Prostate gland (tissue), 2 donors: Measurements from ENCODE around the gene NINL. TPM values are rescaled to one million over a fixed set of nuclear protein-coding genes. Genes with fewer than 3 reads are reported as not detected.

Source experiments
- DNase-seq: peaks from one replicate; pipeline ENCODE4 v3.0.0-alpha.2; 2019; ENCODE audit warnings: low spot score
- H3K27ac ChIP-seq, 2 donors: fragments of 200-600 bp; sonication (generic); 2 replicates each; pipeline ENCODE4 v1.5.1; 2017 to 2019
- H3K27me3 ChIP-seq: fragments of 200-600 bp; sonication (generic); replicated peaks from 2 replicates; pipeline ENCODE4 v1.5.1; 2019; ENCODE audit not compliant: insufficient read depth
- H3K36me3 ChIP-seq, 2 donors: fragments of 200-600 bp; sonication (generic); 1 replicate in 1 of 2; 2 replicates in 1 of 2; pipeline versions ENCODE4 v1.5.1 to v1.8.1; 2017 to 2019
- H3K4me1 ChIP-seq: fragments of 200-600 bp; sonication (generic); replicated peaks from 2 replicates; pipeline ENCODE4 v1.5.1; 2019
- H3K4me3 ChIP-seq, 2 donors: fragments of 200-600 bp; sonication (generic); 2 replicates each; pipeline ENCODE4 v1.5.1; 2017 to 2019
- H3K9me3 ChIP-seq: fragments of 200-600 bp; sonication (generic); 2 replicates; pipeline ENCODE4 v1.5.1; 2017
- POLR2A ChIP-seq: fragments of 450-650 bp; IDR thresholded peaks from one replicate; pipeline ENCODE4 v1.6.1; 2016; ENCODE audit warnings: antibody characterized with exemption, mild to moderate bottlenecking
- POLR2AphosphoS5 ChIP-seq: sonication (generic); formaldehyde crosslinking; IDR thresholded peaks from one replicate; pipeline ENCODE4 v1.6.1; 2017; ENCODE audit warnings: antibody characterized with exemption
- WGBS: methylation state at CpG from one replicate; pipeline ENCODE4 v1.1.5; 2018; 5-methylcytosine and 5-hydroxymethylcytosine counted together
- intact Hi-C: fragments of 100-400 bp; cut with DNase I; formaldehyde crosslinking; loops from one replicate; pipeline ENCODE4 v1.14.2; 2022
- total RNA-seq, 2 donors: library from RNA; depleted of rRNA; stranded (reverse); fragments of >200 nt; gene quantifications; one replicate each; pipeline ENCODE4 v1.1.0, GENCODE V29; 2016
- TF ChIP-seq, protein P1 (sequence below), 4 experiments: fragments of 200-600 bp in 2 of 4; fragments of 450-650 bp in 2 of 4; sonication (generic) in 2 of 4; IDR thresholded peaks; 1 replicate in 3 of 4; 2 replicates in 1 of 4; pipeline ENCODE4 v1.5.1; 2016 to 2019; ENCODE audit warnings: antibody characterized with exemption in 4 of 4, mild to moderate bottlenecking in 2 of 4, moderate library complexity in 2 of 4

The NINL gene
- total RNA-seq, 2 donors from 2014 or later: 16.3 to 31.1 TPM

DNA sequence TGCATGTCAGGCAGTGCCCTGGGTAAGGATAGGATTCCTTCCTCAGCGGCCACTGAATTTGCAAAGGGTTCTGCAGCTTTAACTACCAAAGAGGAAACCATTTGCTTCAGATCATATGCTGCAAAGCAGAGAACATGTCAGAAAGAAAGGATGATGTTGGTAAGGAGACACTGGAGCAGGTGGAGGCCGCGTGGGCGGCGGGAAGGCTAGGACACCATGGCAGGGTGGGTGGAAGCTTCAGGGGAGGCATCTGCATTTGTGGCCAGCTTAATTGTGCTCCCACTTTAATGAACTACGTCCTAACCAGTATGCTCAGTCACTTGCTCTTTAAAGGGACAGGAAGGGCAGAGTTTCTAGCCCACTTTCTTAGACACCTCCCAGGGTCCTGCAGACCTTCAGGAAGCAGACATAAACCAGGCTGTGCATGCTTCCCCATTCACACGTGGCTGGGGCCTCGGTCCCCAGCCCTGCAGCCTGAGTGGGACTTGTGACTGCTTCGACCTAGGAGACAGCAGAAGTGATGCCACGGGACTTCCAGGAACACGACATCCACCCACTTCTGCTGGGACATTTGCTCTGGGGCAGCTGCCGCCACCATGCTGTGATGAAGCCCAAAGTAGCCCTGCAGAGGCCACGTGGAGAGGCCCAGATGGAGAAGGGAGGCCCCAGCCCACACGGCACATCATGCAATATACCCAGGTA is 101.7 kb downstream of the NINL start:
- no peaks in the 10 kb centered on the region for H3K36me3 ChIP-seq
- 87% methylated on average over 14 of the region's 14 CpGs for WGBS
- H3K9me3 ChIP-seq: no peaks in the 10 kb centered on the region
- intact Hi-C loops: no loop called here
- no peak overlapping the region for H3K4me3 ChIP-seq
- no peak for TF ChIP-seq POLR2A
- TF ChIP-seq, protein P1, sequence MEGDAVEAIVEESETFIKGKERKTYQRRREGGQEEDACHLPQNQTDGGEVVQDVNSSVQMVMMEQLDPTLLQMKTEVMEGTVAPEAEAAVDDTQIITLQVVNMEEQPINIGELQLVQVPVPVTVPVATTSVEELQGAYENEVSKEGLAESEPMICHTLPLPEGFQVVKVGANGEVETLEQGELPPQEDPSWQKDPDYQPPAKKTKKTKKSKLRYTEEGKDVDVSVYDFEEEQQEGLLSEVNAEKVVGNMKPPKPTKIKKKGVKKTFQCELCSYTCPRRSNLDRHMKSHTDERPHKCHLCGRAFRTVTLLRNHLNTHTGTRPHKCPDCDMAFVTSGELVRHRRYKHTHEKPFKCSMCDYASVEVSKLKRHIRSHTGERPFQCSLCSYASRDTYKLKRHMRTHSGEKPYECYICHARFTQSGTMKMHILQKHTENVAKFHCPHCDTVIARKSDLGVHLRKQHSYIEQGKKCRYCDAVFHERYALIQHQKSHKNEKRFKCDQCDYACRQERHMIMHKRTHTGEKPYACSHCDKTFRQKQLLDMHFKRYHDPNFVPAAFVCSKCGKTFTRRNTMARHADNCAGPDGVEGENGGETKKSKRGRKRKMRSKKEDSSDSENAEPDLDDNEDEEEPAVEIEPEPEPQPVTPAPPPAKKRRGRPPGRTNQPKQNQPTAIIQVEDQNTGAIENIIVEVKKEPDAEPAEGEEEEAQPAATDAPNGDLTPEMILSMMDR (IDR thresholded peaks at IDR 0.05): no peak
- TF ChIP-seq POLR2AphosphoS5: no peak
- H3K27ac ChIP-seq: no peak overlapping the region
- no peaks in the 10 kb centered on the region for H3K27me3 ChIP-seq
- H3K4me1 ChIP-seq: no peaks in the 10 kb centered on the region
- DNase-seq: no peak

DNA sequence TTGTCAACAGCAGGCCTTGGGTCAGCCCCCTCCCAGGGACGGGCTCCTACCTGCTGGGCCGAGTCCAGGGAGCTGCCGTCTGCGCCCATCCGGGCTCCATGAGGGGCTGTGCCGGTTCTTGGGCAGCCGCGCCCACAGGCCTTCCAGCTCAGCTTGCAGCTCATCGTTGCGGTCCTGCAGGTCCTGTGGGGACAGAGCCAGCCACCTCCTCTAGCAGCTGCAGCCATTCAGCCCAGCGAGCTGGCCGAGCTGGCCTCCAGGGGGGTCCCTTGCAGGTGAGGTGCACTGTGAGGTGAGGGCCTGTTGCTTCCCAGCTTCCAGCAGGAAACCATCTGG is 103.4 kb downstream of the NINL start:
- H3K4me1 ChIP-seq: no peaks in the 10 kb centered on the region
- no peak for DNase-seq
- intact Hi-C loops: no loop called here

GRCh38 chr20:25481235-25481917 is 104.0 kb downstream of the NINL start:
- Histone ChIP-seq H3K4me3 (no peak overlapping the region), H3K4me1 (no peaks in the 10 kb centered on the region), H3K9me3 (no peaks in the 10 kb centered on the region), H3K27ac (no peak overlapping the region), H3K36me3 (no peaks in the 10 kb centered on the region), H3K27me3 (no peaks in the 10 kb centered on the region)
- TF ChIP-seq, protein P1 (IDR thresholded peaks at IDR 0.05): no peak
- TF ChIP-seq POLR2AphosphoS5 (no peak), POLR2A (no peak)
- 86% methylated on average over 7 of the region's 11 CpGs for whole genome bisulfite sequencing
- DNase-seq: no peak
- intact Hi-C loops: no loop called here

More for the DNA sequence above, 103.4 kb downstream of the NINL start:
- TF ChIP-seq, protein P1 (IDR thresholded peaks at IDR 0.05): no peak
- no peak for TF ChIP-seq POLR2A
- no peak for TF ChIP-seq POLR2AphosphoS5
- H3K27ac ChIP-seq: no peak overlapping the region
- no peaks in the 10 kb centered on the region for H3K27me3 ChIP-seq
- H3K9me3 ChIP-seq: no peaks in the 10 kb centered on the region
- H3K4me3 ChIP-seq: no peak overlapping the region
- WGBS: 81% methylated on average over 9 of the region's 12 CpGs
- no peaks in the 10 kb centered on the region for H3K36me3 ChIP-seq

DNA sequence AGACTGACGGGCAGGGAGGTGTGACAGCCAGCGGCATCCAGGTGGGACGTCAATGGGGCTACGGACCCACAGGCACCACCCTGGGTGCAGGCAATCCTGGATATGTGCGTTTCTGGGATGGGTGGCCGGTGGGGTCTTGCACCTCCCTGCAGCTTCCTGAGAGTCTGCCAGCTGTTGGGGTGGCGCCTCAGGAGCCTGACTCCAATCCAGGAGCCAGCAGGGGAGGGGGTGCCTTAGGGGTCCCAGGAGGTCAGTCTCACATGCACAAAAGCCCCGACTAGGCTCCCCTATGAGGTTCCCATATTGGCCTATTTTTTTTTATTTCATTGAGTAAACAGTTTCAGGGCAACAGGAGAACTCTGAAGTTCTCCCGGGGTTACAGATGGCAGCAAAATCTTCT is 104.5 kb downstream of the NINL start:
- Histone ChIP-seq H3K27ac (no peak overlapping the region), H3K4me3 (no peak overlapping the region), H3K27me3 (no peaks in the 10 kb centered on the region), H3K36me3 (no peaks in the 10 kb centered on the region), H3K4me1 (no peaks in the 10 kb centered on the region), H3K9me3 (no peaks in the 10 kb centered on the region)
- 86% methylated on average over 9 of the region's 9 CpGs for WGBS
- intact Hi-C loops: no loop called here
- no peak for DNase-seq
- TF ChIP-seq POLR2A: no peak
- TF ChIP-seq, protein P1 (IDR thresholded peaks at IDR 0.05): no peak

DNA sequence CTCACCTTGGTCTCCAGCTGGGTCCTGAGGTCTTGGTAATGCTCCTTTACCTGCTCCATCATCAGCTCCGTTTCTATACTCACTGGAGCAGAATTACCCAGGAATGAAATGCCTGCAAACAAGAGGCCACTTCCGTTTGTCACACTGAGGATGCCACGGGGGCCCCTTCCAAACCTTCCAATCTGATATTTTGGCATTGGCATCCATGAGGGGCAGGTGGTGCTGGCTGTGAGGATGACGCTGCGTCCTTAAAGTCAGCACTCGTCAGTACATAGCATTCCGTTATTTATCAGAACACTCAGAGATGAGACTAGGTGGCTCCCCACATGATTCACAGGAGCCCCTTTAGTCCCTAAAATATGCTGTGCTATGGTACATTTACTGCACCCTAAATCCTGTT is 105.2 kb downstream of the NINL start:
- WGBS: 82% methylated on average over 7 of the region's 7 CpGs
- no peaks in the 10 kb centered on the region for H3K27me3 ChIP-seq
- H3K36me3 ChIP-seq: no peaks in the 10 kb centered on the region
- intact Hi-C loops: no loop called here
- no peak for DNase-seq
- H3K27ac ChIP-seq: no peak overlapping the region
- no peaks in the 10 kb centered on the region for H3K9me3 ChIP-seq
- no peak overlapping the region for H3K4me3 ChIP-seq
- TF ChIP-seq POLR2A: no peak
- H3K4me1 ChIP-seq: no peaks in the 10 kb centered on the region
